Measurements from ENCODE around the gene PHACTR1. TPM values are rescaled to one million over a fixed set of nuclear protein-coding genes. Genes with fewer than 3 reads are reported as not detected.

PHACTR1 gene
- polyA plus RNA-seq, 1 experiment = not detected

DNA sequence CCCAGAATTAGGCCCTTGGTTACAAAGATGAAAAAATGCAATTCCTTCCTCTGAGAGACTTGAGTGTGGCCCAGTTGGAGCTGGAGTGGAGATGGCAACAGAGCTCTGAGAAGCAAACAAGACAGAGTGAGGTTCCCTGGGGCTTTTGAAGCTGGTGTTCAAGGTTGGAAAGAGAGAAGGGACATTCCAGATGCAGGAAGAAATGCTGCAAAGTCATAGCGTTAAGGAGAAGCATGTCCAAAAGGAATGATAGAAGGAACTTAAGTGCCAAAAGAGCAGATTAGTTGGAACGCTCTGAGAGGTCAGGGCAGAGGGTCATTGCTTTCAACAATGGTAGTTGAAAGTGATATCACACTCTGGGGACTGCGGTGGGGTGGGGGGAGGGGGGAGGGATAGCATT, 360.0 kb downstream of the PHACTR1 start:
- ChIA-PET CTCF (no interaction called here), POLR2A (no interaction called here)
- DNase-seq (ENCODE audit: low read depth, low spot score) = no peak
- TF ChIP-seq, protein P1, sequence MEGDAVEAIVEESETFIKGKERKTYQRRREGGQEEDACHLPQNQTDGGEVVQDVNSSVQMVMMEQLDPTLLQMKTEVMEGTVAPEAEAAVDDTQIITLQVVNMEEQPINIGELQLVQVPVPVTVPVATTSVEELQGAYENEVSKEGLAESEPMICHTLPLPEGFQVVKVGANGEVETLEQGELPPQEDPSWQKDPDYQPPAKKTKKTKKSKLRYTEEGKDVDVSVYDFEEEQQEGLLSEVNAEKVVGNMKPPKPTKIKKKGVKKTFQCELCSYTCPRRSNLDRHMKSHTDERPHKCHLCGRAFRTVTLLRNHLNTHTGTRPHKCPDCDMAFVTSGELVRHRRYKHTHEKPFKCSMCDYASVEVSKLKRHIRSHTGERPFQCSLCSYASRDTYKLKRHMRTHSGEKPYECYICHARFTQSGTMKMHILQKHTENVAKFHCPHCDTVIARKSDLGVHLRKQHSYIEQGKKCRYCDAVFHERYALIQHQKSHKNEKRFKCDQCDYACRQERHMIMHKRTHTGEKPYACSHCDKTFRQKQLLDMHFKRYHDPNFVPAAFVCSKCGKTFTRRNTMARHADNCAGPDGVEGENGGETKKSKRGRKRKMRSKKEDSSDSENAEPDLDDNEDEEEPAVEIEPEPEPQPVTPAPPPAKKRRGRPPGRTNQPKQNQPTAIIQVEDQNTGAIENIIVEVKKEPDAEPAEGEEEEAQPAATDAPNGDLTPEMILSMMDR (IDR thresholded peaks at IDR 0.05; ENCODE audit: low read depth, low read length) = no peak
- Histone ChIP-seq H3K27me3 (ENCODE audit: control insufficient read depth, insufficient read depth, low read length) (no peaks in the 10 kb centered on the region), H3K4me3 (ENCODE audit: low read depth, low read length) (no peak overlapping the region), H3K27ac (ENCODE audit: low read depth, low read length) (no peak overlapping the region), H3K9me3 (ENCODE audit: control insufficient read depth, insufficient read depth, low read length) (no peaks in the 10 kb centered on the region)

DNA sequence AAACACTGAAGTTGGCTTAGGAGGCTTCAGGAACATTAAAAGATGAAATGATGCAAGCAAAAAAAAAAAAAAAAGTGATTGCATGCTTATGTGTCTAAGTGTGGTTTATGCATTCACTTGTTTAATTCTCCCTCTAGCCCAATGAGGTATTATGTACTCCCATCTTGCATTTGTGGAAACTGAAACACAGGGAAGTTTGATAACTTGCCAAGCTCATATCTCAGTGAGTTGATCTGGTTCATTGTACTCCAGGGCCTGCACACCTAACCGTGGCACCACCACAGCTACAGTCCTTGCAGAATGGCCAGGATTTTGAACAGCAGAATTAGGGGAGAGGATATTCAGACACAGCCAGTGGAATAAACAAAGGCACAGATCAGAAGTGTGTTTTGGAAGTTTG, 360.6 kb downstream of the PHACTR1 start:
- Histone ChIP-seq H3K27ac (ENCODE audit: low read depth, low read length) (no peak overlapping the region), H3K9me3 (ENCODE audit: control insufficient read depth, insufficient read depth, low read length) (no peaks in the 10 kb centered on the region), H3K27me3 (ENCODE audit: control insufficient read depth, insufficient read depth, low read length) (no peaks in the 10 kb centered on the region), H3K4me3 (ENCODE audit: low read depth, low read length) (no peak overlapping the region)
- TF ChIP-seq, protein P1 (IDR thresholded peaks at IDR 0.05; ENCODE audit: low read depth, low read length) = no peak
- ChIA-PET CTCF (no interaction called here), POLR2A (no interaction called here)
- no peak for DNase-seq (ENCODE audit: low read depth, low spot score)

DNA sequence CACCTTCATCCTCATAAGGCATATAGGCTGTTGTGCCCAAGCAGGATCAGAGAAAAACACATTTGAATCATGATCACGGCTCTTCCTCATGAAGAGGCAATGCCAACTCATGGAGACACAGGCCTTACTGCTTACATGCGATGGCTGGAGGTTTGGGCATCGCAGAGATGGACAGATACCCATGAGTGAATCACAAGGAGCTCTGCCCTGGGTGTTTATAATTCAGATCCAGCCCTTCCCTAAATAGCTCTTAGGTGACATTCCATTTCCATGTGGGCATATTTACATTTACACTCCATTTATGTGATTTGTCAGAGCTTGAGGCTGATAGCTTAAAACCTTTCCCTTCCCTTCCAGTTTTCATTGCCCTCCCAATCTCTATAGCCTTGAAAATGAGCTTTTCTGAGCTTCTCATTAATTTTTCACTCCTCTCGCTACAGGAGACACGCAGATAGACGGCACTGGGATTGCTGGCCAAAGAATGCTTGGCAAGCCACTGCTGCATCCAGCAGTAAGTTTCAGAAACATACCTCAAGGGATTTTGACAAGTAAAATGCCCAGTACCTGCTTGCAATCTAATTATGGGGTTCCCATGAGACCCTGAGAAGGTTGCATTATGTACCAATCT, 362.6 kb downstream of the PHACTR1 start:
- Histone ChIP-seq H3K9me3 (ENCODE audit: control insufficient read depth, insufficient read depth, low read length) (no peaks in the 10 kb centered on the region), H3K27me3 (ENCODE audit: control insufficient read depth, insufficient read depth, low read length) (no peaks in the 10 kb centered on the region), H3K4me3 (ENCODE audit: low read depth, low read length) (no peak overlapping the region), H3K27ac (ENCODE audit: low read depth, low read length) (no peak overlapping the region)
- POLR2A ChIA-PET = no interaction called here
- DNase-seq (ENCODE audit: low read depth, low spot score) = no peak
- TF ChIP-seq, protein P1 (IDR thresholded peaks at IDR 0.05; ENCODE audit: low read depth, low read length) = no peak
- CTCF ChIA-PET = no interaction called here

DNA sequence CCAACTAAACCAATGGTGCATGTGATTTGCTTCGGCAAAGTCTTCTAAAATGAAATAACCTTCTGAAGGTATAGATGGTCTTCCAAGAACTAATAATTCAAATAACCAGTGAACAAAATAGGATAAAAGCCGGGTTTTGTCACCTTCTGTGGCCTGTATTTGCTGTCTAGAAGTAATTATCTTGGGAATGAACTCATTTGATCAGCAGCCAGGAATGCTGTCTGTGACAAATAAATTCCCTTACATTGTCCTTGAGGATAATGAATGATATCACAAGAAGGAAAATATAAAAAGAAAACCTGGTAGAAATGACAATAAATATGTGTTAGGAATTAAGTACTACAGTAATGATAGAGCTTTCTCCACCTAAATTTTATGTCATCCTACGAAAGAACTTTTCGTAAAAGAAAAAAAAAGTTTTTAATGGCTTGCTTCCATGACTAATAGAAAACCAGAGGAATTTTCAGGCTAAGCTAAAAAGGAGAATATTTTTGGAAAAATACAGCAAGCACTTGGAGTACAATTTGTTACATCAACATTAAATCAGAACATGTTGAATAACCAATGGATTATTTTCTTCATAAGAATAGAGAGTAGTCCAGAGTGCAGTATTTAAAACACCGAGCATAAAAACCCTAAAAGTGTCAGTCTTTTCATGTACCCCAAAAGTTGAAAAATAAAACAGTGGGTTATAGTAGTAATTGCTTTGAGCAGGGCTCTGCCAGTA, 364.1 kb downstream of the PHACTR1 start:
- ChIA-PET CTCF (no interaction called here), POLR2A (no interaction called here)
- TF ChIP-seq, protein P1 (IDR thresholded peaks at IDR 0.05; ENCODE audit: low read depth, low read length) = no peak
- no peak for DNase-seq (ENCODE audit: low read depth, low spot score)
- Histone ChIP-seq H3K9me3 (ENCODE audit: control insufficient read depth, insufficient read depth, low read length) (no peaks in the 10 kb centered on the region), H3K27me3 (ENCODE audit: control insufficient read depth, insufficient read depth, low read length) (no peaks in the 10 kb centered on the region), H3K4me3 (ENCODE audit: low read depth, low read length) (no peak overlapping the region), H3K27ac (ENCODE audit: low read depth, low read length) (no peak overlapping the region)

DNA sequence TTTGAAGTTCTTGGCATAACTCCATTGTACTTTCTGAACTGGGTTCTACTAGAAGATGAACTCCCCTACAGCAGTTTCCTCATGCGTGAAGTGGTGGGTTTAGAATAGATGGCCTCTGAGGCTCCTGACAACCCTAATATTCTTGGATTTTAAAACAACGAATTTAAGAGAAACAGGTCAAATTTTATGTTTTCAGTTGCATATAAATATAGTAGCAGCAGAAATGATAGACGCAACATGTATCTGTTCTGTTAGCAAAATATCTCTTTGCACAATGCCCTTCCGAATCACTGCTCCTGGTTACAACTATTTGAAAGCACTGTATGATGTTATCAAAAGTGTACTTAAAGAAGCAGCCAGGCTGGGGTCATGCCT, 364.6 kb downstream of the PHACTR1 start:
- TF ChIP-seq, protein P1 (IDR thresholded peaks at IDR 0.05; ENCODE audit: low read depth, low read length) = no peak
- DNase-seq (ENCODE audit: low read depth, low spot score) = no peak
- no peak overlapping the region for H3K27ac ChIP-seq (ENCODE audit: low read depth, low read length)
- POLR2A ChIA-PET = no interaction called here
- no peak overlapping the region for H3K4me3 ChIP-seq (ENCODE audit: low read depth, low read length)
- no peaks in the 10 kb centered on the region for H3K9me3 ChIP-seq (ENCODE audit: control insufficient read depth, insufficient read depth, low read length)
- H3K27me3 ChIP-seq (ENCODE audit: control insufficient read depth, insufficient read depth, low read length) = no peaks in the 10 kb centered on the region
- CTCF ChIA-PET = no interaction called here
